ENCODE data around the gene GSK3A. TPM values are rescaled to one million over a fixed set of nuclear protein-coding genes. Genes with fewer than 3 reads are reported as not detected.

GSK3A gene
- total RNA-seq, 1 donor from 2014 or later: 27.0 TPM

- Histone ChIP-seq H3K4me1 (peaks cover 10 to 24% of the 10 kb centered on the region in 2 donors), H3K9me3 (no peaks in the 10 kb centered on the region), H3K27me3 (no peaks in the 10 kb centered on the region), H3K36me3 (peaks cover 29 to 33% of the 10 kb centered on the region in 2 donors), H3K4me3 (no peak overlapping the region), H3K27ac (no peak overlapping the region)
- intact Hi-C loops (cut with DNase I): loop anchor here (5.0 kb wide), 1 partner anchor 162 kb away; the partner anchor contains the start of gene ZNF574
- TF ChIP-seq CTCF (IDR thresholded peaks at IDR 0.05): no peak
- DNase-seq (ENCODE audit: low spot score in 2 of 2): no peak
These were observed 2.7 kb downstream of the GSK3A start for GRCh38 chr19:42239544-42240220.

- no peak for TF ChIP-seq CTCF (IDR thresholded peaks at IDR 0.05)
- Histone ChIP-seq H3K36me3 (peaks cover 70 to 75% of the 10 kb centered on the region in 2 donors), H3K4me1 (peaks cover 0 to 2% of the 10 kb centered on the region in 2 donors), H3K4me3 (no peak overlapping the region), H3K27me3 (no peaks in the 10 kb centered on the region), H3K9me3 (no peaks in the 10 kb centered on the region), H3K27ac (no peak overlapping the region)
- no peak for DNase-seq (ENCODE audit: low spot score in 2 of 2)
- intact Hi-C loops (cut with DNase I): no loop called here
These were observed 7.2 kb downstream of the GSK3A start for GRCh38 chr19:42235181-42235580.

GRCh38 chr19:42234364-42234763 is 8.0 kb downstream of the GSK3A start:
- Histone ChIP-seq H3K4me3 (no peak overlapping the region), H3K27ac (no peak overlapping the region), H3K9me3 (no peaks in the 10 kb centered on the region), H3K27me3 (no peaks in the 10 kb centered on the region), H3K36me3 (peaks cover 74 to 83% of the 10 kb centered on the region in 2 donors), H3K4me1 (no peaks in the 10 kb centered on the region)
- intact Hi-C loops (cut with DNase I): no loop called here
- no peak for TF ChIP-seq CTCF (IDR thresholded peaks at IDR 0.05)
- DNase-seq (ENCODE audit: low spot score in 2 of 2): no peak

GRCh38 chr19:42233678-42234292 is 8.6 kb downstream of the GSK3A start:
- H3K9me3 ChIP-seq: no peaks in the 10 kb centered on the region
- no peaks in the 10 kb centered on the region for H3K4me1 ChIP-seq
- intact Hi-C loops (cut with DNase I): no loop called here
- H3K4me3 ChIP-seq: no peak overlapping the region
- H3K27ac ChIP-seq: no peak overlapping the region
- no peaks in the 10 kb centered on the region for H3K27me3 ChIP-seq
- H3K36me3 ChIP-seq: peaks cover 72 to 83% of the 10 kb centered on the region in 2 donors
- no peak for DNase-seq (ENCODE audit: low spot score in 2 of 2)
- TF ChIP-seq CTCF (IDR thresholded peaks at IDR 0.05): no peak

GRCh38 chr19:42233106-42233505 is 9.3 kb downstream of the GSK3A start:
- H3K36me3 ChIP-seq: peaks cover 78 to 88% of the 10 kb centered on the region in 2 donors

More at GRCh38 chr19:42233106-42233505, 9.3 kb downstream of the GSK3A start:
- Histone ChIP-seq H3K27me3 (no peaks in the 10 kb centered on the region), H3K4me3 (no peak overlapping the region), H3K4me1 (no peaks in the 10 kb centered on the region), H3K27ac (no peak overlapping the region), H3K9me3 (no peaks in the 10 kb centered on the region)
- DNase-seq (ENCODE audit: low spot score in 2 of 2): no peak
- intact Hi-C loops (cut with DNase I): no loop called here
- no peak for TF ChIP-seq CTCF (IDR thresholded peaks at IDR 0.05)

Data from ascending aorta (tissue), 2 donors.